NK-92 (cell line): ENCODE measurements around the gene DMPK.

Source experiments
- DNase-seq: peaks from one replicate; lab custom pipeline; 2025; ENCODE audit not compliant: unreplicated experiment; lab: John Stamatoyannopoulos, UW

DMPK gene

DNA sequence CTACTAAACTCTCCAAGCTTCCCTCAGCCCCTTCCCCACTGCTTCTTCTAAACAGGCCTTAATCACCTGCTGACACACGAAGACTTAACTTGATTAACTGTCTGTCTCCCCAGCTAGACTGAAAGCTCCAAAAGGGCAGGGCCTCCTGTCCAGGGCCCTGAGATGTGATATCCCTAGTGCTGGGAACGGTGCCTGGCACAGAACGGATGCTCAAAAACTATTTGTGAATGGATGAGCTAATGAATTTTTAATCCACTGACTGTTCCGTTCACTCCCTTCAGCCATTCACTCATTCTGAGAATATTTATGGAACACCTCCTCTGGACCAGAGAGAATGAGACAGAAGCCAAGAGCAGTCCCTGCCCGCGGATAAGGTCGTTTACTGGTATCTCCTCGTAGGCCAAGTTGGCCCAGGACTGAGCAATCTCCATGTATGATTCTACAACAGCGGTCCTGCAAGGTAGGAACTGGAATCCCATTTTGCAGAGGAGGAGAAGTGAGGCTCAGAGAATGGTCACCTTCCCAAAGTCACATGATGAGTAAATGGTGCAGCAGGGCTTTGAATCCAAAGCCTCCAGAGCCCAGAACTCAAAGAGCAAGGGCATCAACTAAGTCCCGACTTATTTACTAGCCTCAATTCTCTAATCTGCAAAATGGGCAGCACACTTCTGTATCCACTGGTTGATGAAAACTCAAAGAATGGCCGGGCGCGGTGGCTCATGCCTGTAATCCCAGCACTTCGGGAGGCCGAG, 6.9 kb upstream of the DMPK start:
- no peak for DNase-seq

GRCh38 chr19:45786533-45786894, 4.2 kb upstream of the DMPK start:
- DNase-seq = no peak

DNA sequence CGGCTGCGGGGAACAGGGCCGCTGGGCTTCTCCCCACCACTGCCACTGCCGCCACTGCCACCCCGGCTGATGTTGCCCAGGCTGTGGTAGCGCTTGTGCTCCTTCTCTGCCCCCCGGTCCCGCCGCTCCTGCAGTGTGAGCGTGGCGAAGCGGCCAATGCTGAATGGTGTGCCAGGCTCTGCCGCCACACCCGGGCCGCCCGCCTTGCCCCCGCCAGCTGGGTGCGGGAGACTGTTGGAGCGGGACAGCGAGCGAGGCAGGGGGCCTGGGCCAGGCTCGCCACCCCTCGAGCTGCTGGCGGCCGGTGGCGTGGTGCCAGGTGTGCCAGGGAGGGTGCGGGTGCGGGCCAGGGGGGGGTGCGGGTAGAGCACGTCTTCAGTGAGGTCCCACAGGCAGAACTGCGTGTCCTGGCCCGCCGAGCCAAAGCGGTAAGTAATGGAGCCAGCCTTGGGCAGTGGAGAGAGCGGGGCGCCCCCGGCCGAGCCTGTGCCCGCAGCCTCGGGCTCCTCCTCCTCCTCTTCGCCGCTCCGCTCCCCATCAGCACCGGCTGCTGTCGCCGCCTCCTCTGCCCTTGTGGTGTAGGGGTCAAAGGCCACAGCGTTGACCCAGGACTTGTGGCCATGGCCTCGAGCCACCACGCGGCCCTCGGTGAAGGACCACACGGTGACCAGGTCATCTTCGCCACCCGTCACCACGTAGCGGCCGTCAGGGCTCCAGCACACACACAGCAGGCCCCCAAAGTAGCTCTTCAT, 3.7 kb upstream of the DMPK start:
- no peak for DNase-seq

DNA sequence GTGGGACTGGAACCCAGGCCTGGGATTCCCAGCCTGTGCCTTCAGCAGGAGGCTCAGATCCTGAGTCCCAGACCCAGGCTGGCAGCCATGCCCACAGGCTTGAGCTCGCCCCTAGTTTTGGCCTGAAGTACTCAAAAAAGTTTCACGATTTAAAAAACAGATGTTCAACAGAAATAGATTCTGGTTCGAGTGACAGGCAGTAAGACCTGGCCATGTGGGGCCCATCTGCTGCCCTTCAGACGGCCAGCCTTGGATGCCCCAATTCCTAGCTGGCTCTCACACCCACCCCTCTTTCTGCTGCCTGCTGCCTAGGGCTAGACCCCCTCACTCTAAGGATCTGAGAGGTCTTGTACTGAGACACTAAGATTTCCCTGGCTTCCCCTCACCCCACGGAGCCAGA, 2.8 kb upstream of the DMPK start:
- no peak for DNase-seq

GRCh38 chr19:45784096-45784495, 1.8 kb upstream of the DMPK start:
- DNase-seq = no peak

DNA sequence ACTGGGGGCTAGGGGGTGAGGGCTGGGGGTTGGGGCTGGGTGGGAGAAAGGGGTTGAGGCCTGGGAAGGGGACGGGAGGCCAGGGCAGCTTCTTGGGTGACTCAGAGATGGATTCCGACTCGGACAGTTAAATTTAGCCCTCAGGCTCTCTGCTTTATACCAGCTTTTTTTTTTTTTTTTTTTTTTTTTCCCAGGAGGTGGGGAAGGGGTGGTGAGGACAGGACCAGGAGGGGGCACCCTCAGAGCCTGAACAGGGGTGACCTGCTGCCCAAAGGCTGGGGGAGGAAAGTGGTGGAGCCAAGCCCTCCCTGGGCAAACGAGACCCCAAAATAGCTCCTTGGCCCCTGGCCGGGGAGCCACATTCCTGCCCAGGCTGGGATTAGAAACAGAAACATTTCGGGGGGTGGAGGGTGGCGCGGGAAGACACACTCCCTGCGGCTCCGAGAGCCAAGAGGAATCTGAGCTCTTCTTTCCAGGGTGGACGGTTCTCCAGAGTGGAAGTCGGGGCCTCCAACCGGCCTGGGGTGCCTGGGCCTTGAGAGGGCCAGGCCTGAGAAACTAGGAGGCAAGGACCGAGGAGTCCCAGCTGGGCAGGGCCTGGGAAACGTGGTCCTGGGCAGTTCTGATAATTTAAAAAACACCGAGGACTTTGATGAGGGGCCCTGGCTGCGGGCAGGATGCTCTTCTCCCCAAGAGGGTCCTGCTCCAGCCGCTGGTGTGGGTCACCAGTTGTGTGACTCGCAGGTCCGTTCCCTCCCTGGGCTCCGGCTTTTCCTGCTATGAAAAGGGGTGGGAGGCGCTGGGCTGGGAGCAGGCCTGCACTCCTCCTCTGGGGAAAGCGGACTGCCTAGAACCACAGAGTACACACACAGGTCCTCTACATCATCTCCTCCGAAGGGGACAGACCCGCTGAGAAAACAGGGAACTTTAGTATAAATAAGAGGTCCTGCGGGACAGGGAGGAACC, 813 bp upstream of the DMPK start:
- DNase-seq = no peak

DNA sequence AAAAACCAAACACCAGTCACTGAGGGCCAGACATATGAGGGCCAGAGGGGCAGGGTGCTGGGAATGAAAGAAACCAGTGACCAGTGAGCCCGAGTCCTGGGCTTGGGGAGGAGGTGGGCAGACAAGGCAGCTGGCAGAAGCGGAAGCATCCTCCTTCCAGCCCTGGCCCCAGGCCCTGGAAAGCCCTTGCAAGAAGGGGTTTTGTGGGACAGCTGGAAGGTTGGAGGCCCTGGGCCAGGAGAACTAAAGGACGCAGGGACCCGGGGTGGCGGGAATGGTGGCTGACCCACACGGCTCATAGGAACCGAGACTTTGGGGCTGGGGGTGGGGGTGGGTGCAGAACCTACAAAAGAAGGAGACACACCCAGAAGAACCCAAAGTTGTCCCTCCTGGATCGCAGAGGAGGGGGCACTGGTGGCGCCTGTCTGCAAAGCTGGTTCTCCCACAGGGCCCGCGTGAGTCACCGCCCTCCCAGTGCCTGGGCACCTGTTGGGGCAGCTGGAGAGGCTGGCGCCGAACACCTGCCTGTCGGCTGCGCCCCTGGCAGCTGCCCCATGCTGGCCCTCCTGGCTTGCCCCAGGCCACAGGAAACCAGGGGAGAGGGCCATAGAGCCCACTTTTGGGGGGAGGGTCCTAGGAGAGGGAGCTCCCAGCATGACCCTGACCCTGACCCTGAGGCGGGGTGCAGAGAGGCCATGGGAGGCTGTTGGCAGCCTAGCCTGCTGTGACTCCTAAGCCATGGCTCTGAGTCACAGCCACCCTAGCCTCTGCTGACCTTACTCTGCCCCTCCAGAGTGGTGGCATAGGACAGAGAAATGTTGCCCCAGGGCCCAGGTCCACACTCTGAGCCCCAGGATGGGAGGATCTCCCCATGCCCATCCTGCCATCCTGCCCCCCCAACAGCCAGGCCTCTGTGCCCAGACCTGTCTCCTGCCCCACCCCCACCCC, 802 bp downstream of the DMPK start:
- DNase-seq = no peak

- DNase-seq = no peak
Observed at GRCh38 chr19:45780448-45781213, 1.7 kb downstream of the DMPK start.

DNA sequence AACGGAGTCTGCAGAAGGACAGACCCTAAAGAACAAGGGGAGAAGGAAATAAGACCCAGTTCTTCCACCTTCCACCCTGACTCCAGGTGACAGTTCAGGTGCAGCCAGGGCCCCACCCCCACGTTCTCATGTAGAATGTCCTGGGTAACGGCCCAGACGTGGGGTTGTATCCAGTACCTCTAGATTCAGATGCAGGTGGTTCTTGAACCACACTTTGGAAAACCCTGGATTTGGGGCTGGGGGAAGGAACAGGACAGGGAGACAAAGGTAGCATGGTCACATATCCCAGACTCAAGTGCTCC, 2.2 kb downstream of the DMPK start:
- DNase-seq = no peak

- no peak for DNase-seq
Observed at GRCh38 chr19:45779231-45780145, 2.8 kb downstream of the DMPK start.

- no peak for DNase-seq
Observed at GRCh38 chr19:45778010-45778661, 4.2 kb downstream of the DMPK start.

GRCh38 chr19:45777395-45777961, 4.8 kb downstream of the DMPK start:
- DNase-seq = no peak

GRCh38 chr19:45774765-45775164, 7.5 kb downstream of the DMPK start:
- no peak for DNase-seq

DNA sequence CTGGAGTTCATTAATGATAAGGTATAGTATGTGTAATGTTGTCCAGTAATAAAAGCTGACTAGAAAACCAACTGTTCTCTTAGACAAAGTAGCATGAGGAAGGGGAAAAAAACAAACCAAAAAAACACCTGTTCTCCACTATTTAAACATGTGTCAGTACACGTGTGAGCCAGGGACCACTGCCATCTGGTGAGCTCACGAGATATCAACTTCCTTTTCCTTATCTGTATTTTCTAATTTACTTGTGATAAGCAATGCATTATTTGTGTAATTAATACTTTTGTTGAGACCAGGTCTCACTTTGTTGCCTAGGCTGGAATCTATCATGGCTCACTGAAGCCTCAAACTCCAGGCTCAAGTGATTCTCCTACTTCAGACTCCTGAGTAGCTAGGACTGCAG, 8.9 kb downstream of the DMPK start:
- no peak for DNase-seq

DNA sequence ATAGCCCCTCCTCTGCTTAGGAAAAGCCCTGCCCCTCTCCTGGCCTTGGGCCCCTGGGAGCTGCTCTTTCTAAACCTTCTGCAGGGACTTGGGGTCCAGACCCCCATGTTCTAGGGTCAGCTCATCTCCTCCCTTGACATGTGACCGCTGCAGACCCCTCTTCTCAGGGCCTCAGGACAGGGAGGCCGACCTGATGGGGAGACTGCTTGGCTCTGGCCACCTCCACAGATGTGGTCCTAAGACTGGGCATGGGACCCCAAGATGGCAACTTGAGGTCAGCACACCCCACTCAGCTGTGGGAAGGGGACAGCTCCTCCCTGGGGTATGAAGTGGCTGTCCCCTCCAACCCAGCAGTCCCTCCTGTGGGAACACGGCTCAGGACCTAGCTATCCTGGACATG, 9.4 kb downstream of the DMPK start:
- DNase-seq = no peak

DNA sequence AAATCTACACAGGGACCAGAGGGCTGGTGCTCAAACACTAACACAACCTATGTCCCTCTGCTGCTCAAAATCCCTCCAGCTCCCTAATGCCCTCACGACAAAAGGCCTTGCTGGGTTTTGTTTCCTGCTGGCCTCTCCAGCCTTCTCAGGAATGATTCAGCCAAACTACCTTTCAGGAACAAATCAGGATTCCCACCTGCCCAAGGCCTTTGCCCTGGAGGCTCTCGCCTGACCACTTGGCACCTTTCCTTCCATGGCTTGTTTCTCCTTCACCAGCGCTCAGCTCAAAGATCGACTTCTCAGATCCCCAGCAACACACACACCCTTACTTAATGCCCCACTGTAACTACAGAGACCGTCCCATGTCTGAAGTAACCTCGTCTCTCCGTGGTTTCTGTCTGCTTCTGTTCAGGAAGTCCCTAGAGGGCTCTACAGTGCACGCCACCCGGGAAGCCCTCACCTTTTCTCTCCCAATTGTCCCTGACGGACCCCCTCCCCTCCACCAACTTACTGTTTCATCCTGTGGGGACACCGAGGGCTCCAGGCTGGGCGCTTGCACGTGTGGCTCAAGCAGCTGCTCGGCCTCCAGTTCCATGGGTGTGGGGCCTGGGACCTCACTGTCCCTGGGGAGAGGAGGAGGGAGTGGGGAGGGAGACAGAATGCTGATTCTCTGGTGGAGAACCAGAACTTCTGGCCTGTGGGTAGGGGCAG, 10.0 kb downstream of the DMPK start:
- DNase-seq = no peak

- DNase-seq = no peak
Observed at GRCh38 chr19:45771311-45771933, 10.9 kb downstream of the DMPK start.
